AG09309 (cell line): Measurements from ENCODE around the gene NCOA6.

Experiments
- DNase-seq: peaks from one replicate; pipeline ENCODE4 v3.0.0-alpha.2; 2010; ENCODE audit warnings: low read depth
- H3K4me3 ChIP-seq: 2 replicates; pipeline ENCODE4 v1.5.1; 2011; ENCODE audit warnings: mild to moderate bottlenecking, low read depth, low read length, moderate library complexity; ENCODE audit not compliant: control insufficient read depth
- CTCF ChIP-seq: IDR thresholded peaks from 2 replicates; pipeline ENCODE4 v1.5.1; 2011; ENCODE audit warnings: mild to moderate bottlenecking, low read depth, low read length, inconsistent platforms; ENCODE audit not compliant: insufficient read depth, control insufficient read depth; ENCODE audit errors: missing control alignments

The NCOA6 gene

GRCh38 chr20:34710861-34711574, 114.4 kb downstream of the NCOA6 start:
- TF ChIP-seq CTCF: no peak
- no peak overlapping the region for H3K4me3 ChIP-seq
- no peak for DNase-seq

GRCh38 chr20:34710568-34710839, 114.9 kb downstream of the NCOA6 start:
- TF ChIP-seq CTCF: no peak
- peak overlapping the region; percentile 41 for H3K4me3 ChIP-seq
- no peak for DNase-seq

- peak overlapping the region; percentile 75 for H3K4me3 ChIP-seq
- DNase-seq: no peak
Observed at GRCh38 chr20:34709831-34710567, 115.5 kb downstream of the NCOA6 start.

GRCh38 chr20:34709044-34709830, 116.2 kb downstream of the NCOA6 start:
- H3K4me3 ChIP-seq: peak overlapping the region; percentile 75
- DNase-seq: no peak
- TF ChIP-seq CTCF: no peak

More at GRCh38 chr20:34709831-34710567, 115.5 kb downstream of the NCOA6 start:
- TF ChIP-seq CTCF: no peak

GRCh38 chr20:34708621-34709043, 116.8 kb downstream of the NCOA6 start:
- peak; percentile 56 for TF ChIP-seq CTCF
- no peak for DNase-seq
- H3K4me3 ChIP-seq: peak overlapping the region; percentile 75

- DNase-seq: no peak
- no peak for TF ChIP-seq CTCF
- no peak overlapping the region for H3K4me3 ChIP-seq
Observed at GRCh38 chr20:34706912-34707784, 118.3 kb downstream of the NCOA6 start.
